Neural cell (in vitro differentiated cells): ENCODE measurements around the gene NPR3. TPM values are rescaled to one million over a fixed set of nuclear protein-coding genes. Genes with fewer than 3 reads are reported as not detected.

Experiments
- H2AFZ ChIP-seq: fragments of 200-600, 300-800 bp; sonication (generic), shearing (Covaris generic); 2 replicates; pipeline ENCODE4 v1.6.0; 2014; ENCODE audit warnings: low read depth, mild to moderate bottlenecking, antibody characterized with exemption, low read length, moderate library complexity
- H3F3A ChIP-seq: fragments of 200-600 bp; shearing (Covaris generic); 2 replicates; pipeline ENCODE4 v1.6.1; 2016; ENCODE audit warnings: mild to moderate bottlenecking, moderate library complexity, mixed read lengths, antibody characterized with exemption, low read length; ENCODE audit not compliant: insufficient read depth, poor library complexity, severe bottlenecking
- H3K27ac ChIP-seq: fragments of 200-600, 300-800 bp; sonication (generic), shearing (Covaris generic); 2 replicates; pipeline ENCODE4 v1.5.1; 2014; ENCODE audit warnings: mild to moderate bottlenecking, low read length, moderate library complexity
- H3K27me3 ChIP-seq: fragments of 300-800, 200-600 bp; sonication (generic), shearing (Covaris generic); 2 replicates; pipeline ENCODE4 v1.6.0; 2014; ENCODE audit warnings: mild to moderate bottlenecking, low read depth, low read length, moderate library complexity; ENCODE audit not compliant: insufficient read depth
- H3K36me3 ChIP-seq: fragments of 300-800, 200-600 bp; sonication (generic), shearing (Covaris generic); 2 replicates; pipeline ENCODE4 v1.5.1; 2014; ENCODE audit warnings: mild to moderate bottlenecking, antibody characterized with exemption, low read length, moderate library complexity; ENCODE audit not compliant: insufficient read depth
- H3K4me2 ChIP-seq: fragments of 300-800, 200-600 bp; sonication (generic), shearing (Covaris generic); 2 replicates; pipeline ENCODE4 v1.6.0; 2014; ENCODE audit warnings: mild to moderate bottlenecking, low read length
- H3K4me3 ChIP-seq: fragments of 300-800, 200-600 bp; sonication (generic), shearing (Covaris generic); 2 replicates; pipeline ENCODE4 v1.5.1; 2014; ENCODE audit warnings: mild to moderate bottlenecking, low read length, moderate library complexity
- H3K79me2 ChIP-seq: fragments of 200-600 bp; shearing (Covaris generic); replicated peaks from 2 replicates; pipeline ENCODE4 v1.6.0; 2014; ENCODE audit warnings: mild to moderate bottlenecking, low read length, moderate library complexity; ENCODE audit not compliant: insufficient read depth
- H3K9ac ChIP-seq: fragments of 300-800, 200-600 bp; sonication (generic), shearing (Covaris generic); 2 replicates; pipeline ENCODE4 v1.6.1; 2016; ENCODE audit warnings: mild to moderate bottlenecking, low read length, mixed read lengths
- H3K9me2 ChIP-seq: fragments of 200-600 bp; shearing (Covaris generic); 2 replicates; pipeline ENCODE4 v1.6.1; 2016; ENCODE audit warnings: mild to moderate bottlenecking, low read length, mixed read lengths; ENCODE audit not compliant: insufficient read depth
- H3K9me3 ChIP-seq: fragments of 200-600, 300-800 bp; sonication (generic), shearing (Covaris generic); 2 replicates; pipeline ENCODE4 v1.6.1; 2016; ENCODE audit warnings: mild to moderate bottlenecking, mixed run types, low read length, moderate library complexity, mixed read lengths
- H4K20me1 ChIP-seq: fragments of 200-600 bp; shearing (Covaris generic); 2 replicates; pipeline ENCODE4 v1.6.1; 2016; ENCODE audit warnings: mild to moderate bottlenecking, mixed run types; ENCODE audit not compliant: insufficient read depth
- EP300 ChIP-seq: fragments of 450-650 bp; conservative IDR thresholded peaks from 2 replicates; pipeline ENCODE4 v1.6.1; 2014; ENCODE audit warnings: antibody characterized with exemption, mild to moderate bottlenecking, moderate library complexity; ENCODE audit not compliant: poor library complexity, severe bottlenecking
- EZH2 ChIP-seq: fragments of 200-600, 300-800 bp; shearing (Covaris generic), sonication (generic); IDR thresholded peaks from 2 replicates; pipeline ENCODE4 v1.6.1; 2014; ENCODE audit warnings: antibody characterized with exemption, low read length, borderline replicate concordance, mild to moderate bottlenecking; ENCODE audit not compliant: insufficient read depth, poor library complexity, severe bottlenecking
- MXI1 ChIP-seq: fragments of 450-650 bp; conservative IDR thresholded peaks from 2 replicates; pipeline ENCODE4 v1.6.1; 2014; ENCODE audit warnings: antibody characterized with exemption, mild to moderate bottlenecking; ENCODE audit not compliant: poor library complexity, severe bottlenecking
- POLR2AphosphoS5 ChIP-seq: IDR thresholded peaks from 2 replicates; pipeline ENCODE4 v1.6.1; 2012
- RAD21 ChIP-seq: fragments of 450-650 bp; conservative IDR thresholded peaks from 2 replicates; pipeline ENCODE4 v1.6.1; 2014; ENCODE audit warnings: antibody characterized with exemption, mild to moderate bottlenecking, moderate library complexity
- SMC3 ChIP-seq: fragments of 450-650 bp; conservative IDR thresholded peaks from 2 replicates; pipeline ENCODE4 v1.6.1; 2014; ENCODE audit warnings: antibody characterized with exemption, mild to moderate bottlenecking, moderate library complexity; ENCODE audit not compliant: poor library complexity
- TAF1 ChIP-seq: IDR thresholded peaks from 2 replicates; pipeline ENCODE4 v1.6.1; 2012; ENCODE audit warnings: low read depth
- polyA plus RNA-seq: library from polyadenylated mRNA; depleted of rRNA; stranded (reverse); fragments of >200 nt; gene quantifications from 2 replicates; pipeline ENCODE4 v1.2.3, GENCODE V29; 2014
- TF ChIP-seq, protein P1 (sequence below): fragments of 450-650 bp; IDR thresholded peaks from 2 replicates; pipeline ENCODE4 v1.5.1; 2014; ENCODE audit warnings: antibody characterized with exemption, mild to moderate bottlenecking, moderate library complexity; ENCODE audit not compliant: poor library complexity, severe bottlenecking
- TF ChIP-seq, protein P2 (sequence below): IDR thresholded peaks from 2 replicates; pipeline ENCODE4 v1.6.1; 2012; ENCODE audit warnings: borderline replicate concordance

Gene NPR3
- polyA plus RNA-seq, 1 donor from 2014 or later: 1.5 TPM

DNA sequence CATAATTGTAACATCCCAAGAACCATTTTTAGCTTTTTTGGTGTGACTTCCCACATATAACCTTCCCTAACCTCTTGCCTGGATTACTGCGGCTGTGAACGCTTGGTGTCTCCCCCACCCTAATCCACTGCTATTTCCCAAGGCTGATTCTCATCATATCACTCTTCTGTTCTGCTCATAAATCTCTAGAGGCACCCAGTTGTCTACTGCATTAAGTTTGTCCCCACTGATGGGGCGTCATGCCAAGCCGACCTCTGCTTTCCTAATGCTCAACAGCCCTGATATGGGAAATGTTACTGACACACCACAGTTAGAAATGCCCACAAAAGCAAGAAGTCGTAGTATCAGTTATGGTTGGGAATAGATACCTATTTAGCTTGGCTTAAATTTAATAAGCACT lies 24.4 kb downstream of the NPR3 start:
- H3F3A ChIP-seq: no peaks in the 10 kb centered on the region
- no peaks in the 10 kb centered on the region for H3K79me2 ChIP-seq

DNA sequence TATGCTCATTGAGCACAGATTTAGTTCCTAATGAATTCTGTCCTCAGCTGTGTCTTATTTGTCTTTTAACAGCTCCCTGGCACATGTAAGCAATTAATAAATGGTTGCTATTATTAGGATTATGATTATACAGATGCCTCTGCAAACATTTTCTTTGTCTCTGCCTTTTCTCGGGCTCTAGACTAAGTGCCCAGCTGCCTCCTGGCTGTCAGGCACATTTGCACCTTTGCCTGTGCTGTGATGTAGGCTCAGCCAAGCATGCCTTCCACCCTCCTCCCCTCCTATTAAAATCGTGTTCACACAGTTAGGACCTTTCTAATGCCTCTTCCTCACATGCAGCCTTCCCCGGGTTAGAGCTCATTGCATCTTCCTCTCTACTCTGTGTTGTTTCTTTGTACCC lies 25.7 kb downstream of the NPR3 start:
- Histone ChIP-seq H3K79me2 (no peaks in the 10 kb centered on the region), H3K4me2 (no peak overlapping the region), H3K9ac (no peak overlapping the region), H3K4me3 (no peak overlapping the region), H3K27me3 (no peaks in the 10 kb centered on the region), H3F3A (no peaks in the 10 kb centered on the region), H3K9me2 (no peaks in the 10 kb centered on the region), H3K27ac (no peak overlapping the region), H4K20me1 (no peaks in the 10 kb centered on the region), H3K36me3 (no peaks in the 10 kb centered on the region), H2AFZ (no peak overlapping the region), H3K9me3 (no peaks in the 10 kb centered on the region)
- TF ChIP-seq EZH2 (no peak), TAF1 (no peak), SMC3 (no peak), RAD21 (no peak), EP300 (no peak), MXI1 (no peak), POLR2AphosphoS5 (no peak)
- TF ChIP-seq, protein P1, sequence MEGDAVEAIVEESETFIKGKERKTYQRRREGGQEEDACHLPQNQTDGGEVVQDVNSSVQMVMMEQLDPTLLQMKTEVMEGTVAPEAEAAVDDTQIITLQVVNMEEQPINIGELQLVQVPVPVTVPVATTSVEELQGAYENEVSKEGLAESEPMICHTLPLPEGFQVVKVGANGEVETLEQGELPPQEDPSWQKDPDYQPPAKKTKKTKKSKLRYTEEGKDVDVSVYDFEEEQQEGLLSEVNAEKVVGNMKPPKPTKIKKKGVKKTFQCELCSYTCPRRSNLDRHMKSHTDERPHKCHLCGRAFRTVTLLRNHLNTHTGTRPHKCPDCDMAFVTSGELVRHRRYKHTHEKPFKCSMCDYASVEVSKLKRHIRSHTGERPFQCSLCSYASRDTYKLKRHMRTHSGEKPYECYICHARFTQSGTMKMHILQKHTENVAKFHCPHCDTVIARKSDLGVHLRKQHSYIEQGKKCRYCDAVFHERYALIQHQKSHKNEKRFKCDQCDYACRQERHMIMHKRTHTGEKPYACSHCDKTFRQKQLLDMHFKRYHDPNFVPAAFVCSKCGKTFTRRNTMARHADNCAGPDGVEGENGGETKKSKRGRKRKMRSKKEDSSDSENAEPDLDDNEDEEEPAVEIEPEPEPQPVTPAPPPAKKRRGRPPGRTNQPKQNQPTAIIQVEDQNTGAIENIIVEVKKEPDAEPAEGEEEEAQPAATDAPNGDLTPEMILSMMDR: no peak
- TF ChIP-seq, protein P2, sequence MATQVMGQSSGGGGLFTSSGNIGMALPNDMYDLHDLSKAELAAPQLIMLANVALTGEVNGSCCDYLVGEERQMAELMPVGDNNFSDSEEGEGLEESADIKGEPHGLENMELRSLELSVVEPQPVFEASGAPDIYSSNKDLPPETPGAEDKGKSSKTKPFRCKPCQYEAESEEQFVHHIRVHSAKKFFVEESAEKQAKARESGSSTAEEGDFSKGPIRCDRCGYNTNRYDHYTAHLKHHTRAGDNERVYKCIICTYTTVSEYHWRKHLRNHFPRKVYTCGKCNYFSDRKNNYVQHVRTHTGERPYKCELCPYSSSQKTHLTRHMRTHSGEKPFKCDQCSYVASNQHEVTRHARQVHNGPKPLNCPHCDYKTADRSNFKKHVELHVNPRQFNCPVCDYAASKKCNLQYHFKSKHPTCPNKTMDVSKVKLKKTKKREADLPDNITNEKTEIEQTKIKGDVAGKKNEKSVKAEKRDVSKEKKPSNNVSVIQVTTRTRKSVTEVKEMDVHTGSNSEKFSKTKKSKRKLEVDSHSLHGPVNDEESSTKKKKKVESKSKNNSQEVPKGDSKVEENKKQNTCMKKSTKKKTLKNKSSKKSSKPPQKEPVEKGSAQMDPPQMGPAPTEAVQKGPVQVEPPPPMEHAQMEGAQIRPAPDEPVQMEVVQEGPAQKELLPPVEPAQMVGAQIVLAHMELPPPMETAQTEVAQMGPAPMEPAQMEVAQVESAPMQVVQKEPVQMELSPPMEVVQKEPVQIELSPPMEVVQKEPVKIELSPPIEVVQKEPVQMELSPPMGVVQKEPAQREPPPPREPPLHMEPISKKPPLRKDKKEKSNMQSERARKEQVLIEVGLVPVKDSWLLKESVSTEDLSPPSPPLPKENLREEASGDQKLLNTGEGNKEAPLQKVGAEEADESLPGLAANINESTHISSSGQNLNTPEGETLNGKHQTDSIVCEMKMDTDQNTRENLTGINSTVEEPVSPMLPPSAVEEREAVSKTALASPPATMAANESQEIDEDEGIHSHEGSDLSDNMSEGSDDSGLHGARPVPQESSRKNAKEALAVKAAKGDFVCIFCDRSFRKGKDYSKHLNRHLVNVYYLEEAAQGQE: no peak

More for the DNA sequence above, 24.4 kb downstream of the NPR3 start:
- no peaks in the 10 kb centered on the region for H4K20me1 ChIP-seq
- H3K4me3 ChIP-seq: no peak overlapping the region
- H3K9me3 ChIP-seq: no peaks in the 10 kb centered on the region
- TF ChIP-seq MXI1: no peak
- no peaks in the 10 kb centered on the region for H3K36me3 ChIP-seq
- no peak overlapping the region for H3K27ac ChIP-seq
- no peak overlapping the region for H3K4me2 ChIP-seq
- no peak overlapping the region for H3K9ac ChIP-seq
- H3K9me2 ChIP-seq: no peaks in the 10 kb centered on the region
- H2AFZ ChIP-seq: no peak overlapping the region
- H3K27me3 ChIP-seq: no peaks in the 10 kb centered on the region

DNA sequence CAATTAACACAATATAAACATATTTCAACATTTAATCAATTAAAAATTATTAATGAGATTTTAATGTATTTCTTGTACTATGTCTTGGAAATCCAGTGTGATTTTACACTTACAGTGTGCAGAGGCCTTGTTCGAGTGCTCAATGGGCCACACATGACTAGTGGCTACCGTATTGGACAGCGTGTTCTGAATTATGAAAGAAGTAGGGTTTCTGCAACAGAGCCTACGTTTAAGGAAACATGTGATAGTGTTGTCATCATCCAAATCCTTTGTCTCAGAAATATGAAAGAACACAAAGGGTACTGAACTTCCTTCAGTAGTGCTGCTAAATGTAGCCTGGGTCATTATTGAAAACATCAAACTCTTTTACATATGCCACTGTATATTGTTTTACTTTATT lies 29.5 kb downstream of the NPR3 start:
- H3K9ac ChIP-seq: no peak overlapping the region
- no peaks in the 10 kb centered on the region for H3K79me2 ChIP-seq

More for the DNA sequence above, 29.5 kb downstream of the NPR3 start:
- no peaks in the 10 kb centered on the region for H3K27me3 ChIP-seq
- no peaks in the 10 kb centered on the region for H3F3A ChIP-seq
- no peaks in the 10 kb centered on the region for H4K20me1 ChIP-seq
- H3K9me3 ChIP-seq: no peaks in the 10 kb centered on the region
- no peaks in the 10 kb centered on the region for H3K9me2 ChIP-seq
- no peak for TF ChIP-seq SMC3
- TF ChIP-seq EP300: no peak
- TF ChIP-seq RAD21: no peak
- TF ChIP-seq POLR2AphosphoS5: no peak
- TF ChIP-seq, protein P1: no peak
- TF ChIP-seq, protein P2: no peak
- TF ChIP-seq MXI1: no peak
- no peak for TF ChIP-seq TAF1
- TF ChIP-seq EZH2: no peak
- no peaks in the 10 kb centered on the region for H3K36me3 ChIP-seq
- no peak overlapping the region for H3K4me2 ChIP-seq
- no peak overlapping the region for H3K27ac ChIP-seq
- no peak overlapping the region for H3K4me3 ChIP-seq
- H2AFZ ChIP-seq: no peak overlapping the region
